Brain microvascular endothelial cell (primary cell): ENCODE measurements around the gene CARD19.
A peak's percentile ranks its signal among the peaks of the same experiment; 100 is the strongest.

ENCODE experiments used
- DNase-seq: peaks from one replicate; pipeline ENCODE4 v3.0.0-alpha.2; 2020
- H3K27ac ChIP-seq: fragments of 250-450 bp; sonication (Bioruptor Pico); 2 replicates; pipeline ENCODE4 v1.5.1; 2020; ENCODE audit warnings: mild to moderate bottlenecking, moderate library complexity
- H3K27me3 ChIP-seq: fragments of 250-450 bp; sonication (Bioruptor Pico); replicated peaks from 2 replicates; pipeline ENCODE4 v1.5.1; 2020; ENCODE audit warnings: mild to moderate bottlenecking
- H3K36me3 ChIP-seq: fragments of 250-450 bp; sonication (Bioruptor Pico); replicated peaks from 2 replicates; pipeline ENCODE4 v1.5.1; 2020; ENCODE audit warnings: mild to moderate bottlenecking
- H3K4me3 ChIP-seq: 2 replicates; pipeline ENCODE4 v1.5.1; 2011; ENCODE audit warnings: low read depth, mild to moderate bottlenecking, control low read depth, low read length, moderate library complexity
- CTCF ChIP-seq: IDR thresholded peaks from 2 replicates; pipeline ENCODE4 v1.5.1; 2011; ENCODE audit warnings: low read depth, mild to moderate bottlenecking, moderate library complexity, low read length, control low read depth, inconsistent platforms; ENCODE audit errors: missing control alignments
- in situ Hi-C: cut with HindIII; loops from 2 replicates; pipeline ENCODE4 v1.10.0; 2017; ENCODE audit warnings: low sequenced_read_pairs, low pct_ligation_motif_present

Gene CARD19

GRCh38 chr9:93092251-93092991 lies 3.6 kb upstream of the CARD19 start:
- Histone ChIP-seq H3K27me3 (no peaks in the 10 kb centered on the region), H3K36me3 (no peaks in the 10 kb centered on the region), H3K27ac (peak overlapping the region; percentile 29), H3K4me3 (no peak overlapping the region)
- no peak for DNase-seq
- TF ChIP-seq CTCF, result no peak
- in situ Hi-C loops, result no loop called here

- no peak for DNase-seq
- H3K36me3 ChIP-seq, result no peaks in the 10 kb centered on the region
- in situ Hi-C loops, result no loop called here
- no peak for TF ChIP-seq CTCF
- no peaks in the 10 kb centered on the region for H3K27me3 ChIP-seq
- H3K4me3 ChIP-seq, result no peak overlapping the region
- H3K27ac ChIP-seq, result no peak overlapping the region
These were observed 2.7 kb upstream of the CARD19 start for GRCh38 chr9:93093127-93093876.

GRCh38 chr9:93093877-93094657 lies 1.9 kb upstream of the CARD19 start:
- no peaks in the 10 kb centered on the region for H3K36me3 ChIP-seq
- no peaks in the 10 kb centered on the region for H3K27me3 ChIP-seq
- no peak for DNase-seq
- no peak for TF ChIP-seq CTCF
- in situ Hi-C loops, result no loop called here
- H3K4me3 ChIP-seq, result no peak overlapping the region
- no peak overlapping the region for H3K27ac ChIP-seq

- no peak for DNase-seq
- in situ Hi-C loops, result no loop called here
These were observed 1.3 kb upstream of the CARD19 start for GRCh38 chr9:93094658-93095204.

More at GRCh38 chr9:93094658-93095204, 1.3 kb upstream of the CARD19 start:
- Histone ChIP-seq H3K36me3 (no peaks in the 10 kb centered on the region), H3K27me3 (no peaks in the 10 kb centered on the region), H3K27ac (no peak overlapping the region), H3K4me3 (peak overlapping the region; percentile 47)
- no peak for TF ChIP-seq CTCF
